HepG2 (cell line): ENCODE data around the gene RGS13. TPM values are rescaled to one million over a fixed set of nuclear protein-coding genes. Genes with fewer than 3 reads are reported as not detected.

Experiments used
- ATAC-seq: fragments of 200-7000 bp; cut with Tn5 transposase; 3 replicates; pipeline ENCODE4 v1.9.1; 2020; ENCODE audit warnings: mild to moderate bottlenecking, moderate library complexity
- BruUV-seq: library from RNA; stranded (reverse); fragments of 400-500 nt; replicated peaks from 2 replicates; lab custom pipeline; 2021; lab: Mats Ljungman, UMichigan
- CTCF ChIA-PET: fragments of 300-600 bp; formaldehyde crosslinking; extraction: SDS; loops from one replicate; lab custom pipeline; 2021; ENCODE audit warnings: low total read pairs, inconsistent platforms, low intra/inter-chr PET ratio; lab: Yijun Ruan, JAX
- POLR2A ChIA-PET: fragments of 350-600 bp; sonication (Branson Sonifier 250); formaldehyde crosslinking; loops from one replicate; lab custom pipeline; 2020; ENCODE audit warnings: antibody characterized with exemption, inconsistent platforms; lab: Yijun Ruan, JAX
- DNase-seq: peaks from one replicate; pipeline ENCODE4 v3.0.0-alpha.2; 2015; ENCODE audit warnings: low spot score
- FAIRE-seq: peaks from 3 replicates; lab custom pipeline; 2011; peaks lifted over from hg19 to GRCh38; lab: Jason Lieb, UNC
- H2AFZ ChIP-seq: one replicate; pipeline ENCODE4 v1.6.1; 2011; ENCODE audit warnings: low read length, inconsistent platforms
- H3K27ac ChIP-seq: fragments of 300-600 bp; 3 replicates; pipeline ENCODE4 v1.8.0; 2011; ENCODE audit warnings: mixed run types, mild to moderate bottlenecking, mixed read lengths, low read length, inconsistent platforms; ENCODE audit not compliant: insufficient read depth; ENCODE audit errors: extremely low read length
- H3K27me3 ChIP-seq, 2 experiments: fragments of 200-600 bp in 1 of 2; 2 replicates in 1 of 2; 3 replicates in 1 of 2; pipeline versions ENCODE4 v1.6.0 to v1.8.0; 2011; ENCODE audit warnings: low read length in 2 of 2, mild to moderate bottlenecking in 2 of 2, moderate library complexity in 2 of 2, inconsistent platforms in 1 of 2; ENCODE audit not compliant: insufficient read depth in 2 of 2, control insufficient read depth in 1 of 2
- H3K36me3 ChIP-seq, 2 experiments: fragments of 200-600 bp in 1 of 2; replicated peaks in 1 of 2; 2 replicates in 1 of 2; 3 replicates in 1 of 2; pipeline versions ENCODE4 v1.5.1 to v1.8.0; 2011; ENCODE audit warnings: low read length in 2 of 2, inconsistent platforms in 1 of 2; ENCODE audit not compliant: insufficient read depth in 2 of 2, control insufficient read depth in 1 of 2
- H3K4me1 ChIP-seq: 2 replicates; pipeline ENCODE4 v1.5.1; 2012; ENCODE audit warnings: low read length, inconsistent platforms; ENCODE audit not compliant: insufficient read depth
- H3K4me2 ChIP-seq: 2 replicates; pipeline ENCODE4 v1.6.0; 2011; ENCODE audit warnings: low read depth, low read length, inconsistent platforms
- H3K4me3 ChIP-seq, 3 experiments: fragments of 200-600 bp in 1 of 3; sonication (generic), shearing (Covaris generic) in 1 of 3; replicated peaks in 1 of 3; 2 replicates each; pipeline ENCODE4 v1.5.1; 2011 to 2016; ENCODE audit warnings: low read length in 3 of 3, inconsistent platforms in 2 of 3, low read depth in 2 of 3, mild to moderate bottlenecking in 2 of 3, control low read depth in 1 of 3, mixed read lengths in 1 of 3; ENCODE audit not compliant: insufficient read depth in 1 of 3
- H3K79me2 ChIP-seq: one replicate; pipeline ENCODE4 v1.6.1; 2011; ENCODE audit warnings: low read length, inconsistent platforms; ENCODE audit not compliant: insufficient read depth
- H3K9ac ChIP-seq: 2 replicates; pipeline ENCODE4 v1.6.0; 2011; ENCODE audit warnings: mild to moderate bottlenecking, low read depth, low read length, inconsistent platforms; ENCODE audit not compliant: insufficient read depth
- H3K9me3 ChIP-seq: 2 replicates; pipeline ENCODE4 v1.5.1; 2012; ENCODE audit warnings: mild to moderate bottlenecking, low read length
- H4K20me1 ChIP-seq: 2 replicates; pipeline ENCODE4 v1.6.0; 2011; ENCODE audit warnings: inconsistent platforms, mild to moderate bottlenecking, low read length, moderate library complexity; ENCODE audit not compliant: insufficient read depth
- STAG1 ChIP-seq: sonication (generic); formaldehyde crosslinking; IDR thresholded peaks from 2 replicates; pipeline ENCODE4 v1.4.0; 2020; ENCODE audit warnings: missing genetic modification reagents
- TBL1XR1 ChIP-seq: fragments of 150-350 bp; IDR thresholded peaks from 2 replicates; pipeline ENCODE4 v1.6.1; 2014; ENCODE audit warnings: borderline replicate concordance, low read length; ENCODE audit not compliant: partially characterized antibody
- ZNF101 ChIP-seq: sonication (generic); formaldehyde crosslinking; IDR thresholded peaks from 2 replicates; pipeline ENCODE4 v1.4.0; 2020; ENCODE audit warnings: mild to moderate bottlenecking, low read depth, missing genetic modification reagents, borderline replicate concordance
- WGBS: methylation state at CpG from one replicate; pipeline ENCODE4 v1.1.6; 2017; ENCODE audit warnings: low lambda C conversion rate; 5-methylcytosine and 5-hydroxymethylcytosine counted together
- in situ Hi-C: cut with HindIII; loops from 2 replicates; pipeline ENCODE4 v1.10.0; 2017; ENCODE audit warnings: low pct_unique_long_range_greater_than_20kb; ENCODE audit not compliant: extremely low pct_ligation_motif_present
- intact Hi-C: fragments of 100-400 bp; cut with micrococcal nuclease; formaldehyde crosslinking; loops from one replicate; pipeline ENCODE4 v1.10.0; 2022; ENCODE audit not compliant: unreplicated experiment
- polyA plus RNA-seq, 8 experiments: library from polyadenylated mRNA; depleted of rRNA in 3 of 8; stranded (reverse) in 7 of 8; unstranded in 1 of 8; fragments of >200 nt; fragmentation: Illumina TruSeq in 4 of 8; extraction: Trizol in 4 of 8; gene quantifications; 2 replicates each; pipeline versions ENCODE4 v1.2.1 to v1.2.3, GENCODE V29; 2011 to 2016; ENCODE audit warnings: low read depth in 4 of 8, missing spikeins in 1 of 8, mixed read lengths in 1 of 8; ENCODE audit not compliant: insufficient read depth in 1 of 8
- total RNA-seq, 5 experiments: library from RNA; depleted of rRNA; stranded (reverse); fragments of >200 nt; fragmentation: Illumina TruSeq; extraction: Trizol; gene quantifications; 2 replicates each; pipeline ENCODE4 v1.2.3, GENCODE V29; 2016; ENCODE audit warnings: low read depth in 1 of 5
- TF ChIP-seq, protein P1 (sequence below): sonication (generic); formaldehyde crosslinking; IDR thresholded peaks from 2 replicates; pipeline ENCODE4 v1.4.0; 2020; ENCODE audit warnings: mild to moderate bottlenecking, missing genetic modification reagents

The RGS13 gene
- total and polyA plus RNA-seq, 2 of the 13 experiments (the other 11 are each of a cell fraction or from before 2014, with no cell fraction given), result not detected

DNA sequence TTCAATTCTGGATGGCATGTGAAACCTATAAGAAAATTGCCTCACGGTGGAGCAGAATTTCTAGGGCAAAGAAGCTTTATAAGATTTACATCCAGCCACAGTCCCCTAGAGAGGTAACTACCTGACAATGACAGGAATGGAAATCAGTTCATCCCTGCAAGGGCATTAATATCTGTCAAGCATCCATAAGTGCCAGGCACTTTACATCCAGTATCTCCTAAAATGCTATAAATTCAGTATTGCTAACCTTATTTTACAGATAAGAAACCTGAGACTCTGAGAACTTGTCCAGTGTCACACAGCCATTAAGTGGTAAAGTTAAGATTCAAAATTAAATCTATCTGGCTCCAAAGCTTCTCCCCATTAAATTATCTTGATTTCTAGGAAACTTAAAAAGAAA is 22.3 kb downstream of the RGS13 start:
- no peak overlapping the region for H3K4me2 ChIP-seq
- no peaks in the 10 kb centered on the region for H4K20me1 ChIP-seq
- no peak overlapping the region for H3K4me3 ChIP-seq
- in situ Hi-C loops (no loop called here), intact Hi-C loops (no loop called here)
- H3K4me1 ChIP-seq, result no peaks in the 10 kb centered on the region
- H2AFZ ChIP-seq, result no peak overlapping the region
- 11% methylated on average over 1 of the region's 1 CpG for WGBS
- POLR2A ChIA-PET, result no interaction called here
- DNase-seq (no peak), FAIRE-seq (no peak), ATAC-seq (no peak)
- H3K36me3 ChIP-seq, result no peaks in the 10 kb centered on the region
- BruUV-seq, result no TSS peak
- H3K27me3 ChIP-seq, result no peaks in the 10 kb centered on the region; a peak in 1 of 5 replicates
- H3K9ac ChIP-seq, result no peak overlapping the region
- H3K27ac ChIP-seq, result no peak overlapping the region
- no peaks in the 10 kb centered on the region for H3K9me3 ChIP-seq
- CTCF ChIA-PET, result no interaction called here
- no peaks in the 10 kb centered on the region for H3K79me2 ChIP-seq
- TF ChIP-seq ZNF101 (CRISPR knock-in tag) (no peak), STAG1 (CRISPR knock-in tag) (no peak), TBL1XR1 (no peak)
- TF ChIP-seq, protein P1, sequence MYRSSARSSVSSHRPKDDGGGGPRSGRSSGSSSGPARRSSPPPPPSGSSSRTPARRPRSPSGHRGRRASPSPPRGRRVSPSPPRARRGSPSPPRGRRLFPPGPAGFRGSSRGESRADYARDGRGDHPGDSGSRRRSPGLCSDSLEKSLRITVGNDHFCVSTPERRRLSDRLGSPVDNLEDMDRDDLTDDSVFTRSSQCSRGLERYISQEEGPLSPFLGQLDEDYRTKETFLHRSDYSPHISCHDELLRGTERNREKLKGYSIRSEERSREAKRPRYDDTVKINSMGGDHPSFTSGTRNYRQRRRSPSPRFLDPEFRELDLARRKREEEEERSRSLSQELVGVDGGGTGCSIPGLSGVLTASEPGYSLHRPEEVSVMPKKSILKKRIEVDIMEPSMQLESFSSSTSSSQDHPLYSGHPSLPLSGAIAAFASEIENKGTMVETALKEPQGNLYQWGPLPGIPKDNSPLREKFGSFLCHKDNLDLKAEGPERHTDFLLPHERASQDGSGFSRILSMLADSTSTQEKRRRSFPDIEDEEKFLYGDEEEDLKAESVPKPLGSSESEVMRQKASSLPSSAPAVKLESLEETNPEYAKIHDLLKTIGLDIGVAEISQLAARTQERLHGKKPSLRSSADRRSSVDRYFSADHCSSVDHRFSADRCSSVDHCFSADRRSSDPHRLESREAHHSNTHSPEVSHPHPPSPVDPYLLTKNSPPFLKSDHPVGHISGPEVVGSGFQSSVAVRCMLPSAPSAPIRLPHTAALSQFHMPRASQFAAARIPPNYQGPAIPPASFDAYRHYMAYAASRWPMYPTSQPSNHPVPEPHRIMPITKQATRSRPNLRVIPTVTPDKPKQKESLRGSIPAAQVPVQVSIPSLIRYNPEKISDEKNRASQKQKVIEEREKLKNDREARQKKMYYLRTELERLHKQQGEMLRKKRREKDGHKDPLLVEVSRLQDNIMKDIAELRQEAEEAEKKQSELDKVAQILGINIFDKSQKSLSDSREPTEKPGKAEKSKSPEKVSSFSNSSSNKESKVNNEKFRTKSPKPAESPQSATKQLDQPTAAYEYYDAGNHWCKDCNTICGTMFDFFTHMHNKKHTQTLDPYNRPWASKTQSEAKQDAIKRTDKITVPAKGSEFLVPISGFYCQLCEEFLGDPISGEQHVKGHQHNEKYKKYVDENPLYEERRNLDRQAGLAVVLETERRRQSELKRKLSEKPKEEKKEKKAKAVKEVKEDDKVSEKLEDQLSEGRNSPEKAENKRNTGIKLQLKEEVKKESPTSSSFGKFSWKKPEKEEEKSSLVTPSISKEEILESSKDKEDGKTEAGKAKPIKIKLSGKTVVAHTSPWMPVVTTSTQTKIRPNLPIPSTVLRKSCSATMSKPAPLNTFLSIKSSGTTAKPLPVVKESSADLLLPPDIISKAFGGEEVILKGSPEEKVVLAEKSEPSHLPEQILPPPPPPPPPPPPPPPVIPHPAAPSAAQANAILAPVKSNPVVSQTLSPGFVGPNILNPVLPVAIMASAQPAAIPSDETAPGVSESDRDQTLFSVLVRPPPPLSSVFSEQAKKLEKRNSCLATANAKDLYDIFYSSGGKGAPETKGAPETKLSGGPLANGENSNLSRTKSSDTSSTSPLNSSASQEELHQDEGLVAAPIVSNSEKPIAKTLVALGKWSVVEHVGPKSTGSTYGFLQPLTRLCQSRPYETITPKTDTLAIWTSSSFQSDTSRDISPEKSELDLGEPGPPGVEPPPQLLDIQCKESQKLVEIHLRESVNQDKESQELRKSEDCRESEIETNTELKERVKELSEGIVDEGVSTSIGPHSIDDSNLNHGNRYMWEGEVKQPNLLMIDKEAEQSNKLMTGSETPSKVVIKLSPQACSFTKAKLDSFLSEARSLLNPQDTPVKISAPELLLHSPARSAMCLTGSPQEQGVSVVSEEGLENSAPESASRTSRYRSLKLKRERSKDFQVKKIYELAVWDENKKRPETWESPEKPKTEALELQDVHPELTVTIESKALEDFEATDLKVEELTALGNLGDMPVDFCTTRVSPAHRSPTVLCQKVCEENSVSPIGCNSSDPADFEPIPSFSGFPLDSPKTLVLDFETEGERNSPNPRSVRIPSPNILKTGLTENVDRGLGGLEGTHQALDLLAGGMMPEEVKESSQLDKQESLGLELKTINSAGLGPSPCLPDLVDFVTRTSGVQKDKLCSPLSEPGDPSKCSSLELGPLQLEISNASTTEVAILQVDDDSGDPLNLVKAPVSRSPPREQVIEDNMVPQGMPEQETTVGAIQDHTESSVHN (CRISPR knock-in tag), result no peak
